GM19099 (cell line): ENCODE measurements around the gene RIN3.

Experiments
- POLR2A ChIP-seq: IDR thresholded peaks from 3 replicates; pipeline ENCODE4 v1.6.1; 2011; ENCODE audit warnings: low read depth; ENCODE audit not compliant: insufficient read length; ENCODE audit errors: extremely low read depth

RIN3 gene

DNA sequence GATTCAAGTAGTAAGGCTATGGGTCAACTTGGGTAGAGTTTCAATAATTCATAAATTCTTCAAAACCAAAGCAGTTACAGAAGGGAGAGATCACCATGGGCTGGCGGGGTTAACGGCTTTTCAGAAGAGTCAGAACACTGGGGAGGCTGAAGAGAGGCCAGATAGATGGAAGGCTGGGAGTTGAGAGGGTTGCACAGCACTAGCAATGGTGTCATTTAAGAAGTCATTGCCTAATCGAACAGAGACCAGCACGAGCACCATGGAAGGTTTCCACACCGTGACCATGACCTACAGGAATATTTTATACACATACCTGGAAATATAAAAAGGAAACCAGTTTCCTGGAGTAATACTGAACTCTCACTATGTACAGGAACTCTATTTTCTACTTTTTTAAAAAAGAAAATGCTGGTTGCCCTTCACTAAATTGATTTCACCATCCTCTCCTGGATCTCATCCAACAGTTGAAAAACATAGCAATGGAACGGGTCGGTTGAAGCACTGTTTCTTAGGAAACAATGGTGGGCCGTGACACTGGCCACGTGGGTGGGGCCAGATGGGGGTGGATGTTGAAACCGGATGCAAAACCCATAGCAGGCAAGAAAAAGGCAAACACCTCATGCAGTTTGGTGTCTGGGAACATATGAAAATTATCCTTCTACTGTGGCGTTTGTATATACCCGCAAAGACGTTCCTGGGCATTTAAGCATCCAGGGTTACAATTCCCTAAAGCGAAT lies 38.0 kb upstream of the RIN3 start:
- no peak for TF ChIP-seq POLR2A

DNA sequence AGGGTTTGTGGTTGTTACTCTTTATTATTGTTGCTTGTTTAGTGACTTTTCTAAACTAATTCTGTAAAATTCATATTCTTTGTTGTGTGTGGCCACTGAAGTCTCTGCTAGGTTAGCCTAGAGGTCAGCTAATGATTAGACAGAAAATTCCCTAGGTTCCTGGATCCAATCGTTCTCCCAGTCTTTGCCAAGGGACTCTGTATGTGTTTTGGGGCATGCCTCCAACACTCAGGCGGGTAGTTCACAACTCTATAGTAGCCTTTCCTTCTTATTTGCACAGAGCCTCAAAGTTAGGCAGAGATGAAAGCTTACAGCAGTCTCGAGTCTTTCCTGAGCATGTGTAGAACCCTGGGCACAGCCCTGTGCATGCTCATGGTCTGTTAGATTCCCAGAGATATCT lies 32.7 kb upstream of the RIN3 start:
- no peak for TF ChIP-seq POLR2A

DNA sequence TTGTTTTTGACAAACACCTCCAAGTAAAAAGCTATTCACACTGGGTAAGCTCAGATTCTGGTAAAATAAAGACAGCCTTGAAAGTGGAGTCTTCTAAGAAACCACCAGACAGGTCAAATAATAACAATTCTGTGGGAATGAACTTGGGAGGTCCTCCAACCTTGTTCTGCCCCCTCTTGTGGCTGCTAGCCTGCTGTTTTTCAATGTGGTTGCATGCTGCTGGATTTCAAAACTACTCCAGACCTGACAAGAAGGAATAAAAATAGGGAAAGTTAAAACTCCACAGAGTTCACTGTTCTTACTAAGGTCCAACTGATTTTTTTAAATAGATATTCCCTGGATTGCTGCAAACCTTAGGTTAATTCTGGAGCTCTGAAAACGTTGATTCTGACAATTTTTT lies 32.2 kb upstream of the RIN3 start:
- no peak for TF ChIP-seq POLR2A

DNA sequence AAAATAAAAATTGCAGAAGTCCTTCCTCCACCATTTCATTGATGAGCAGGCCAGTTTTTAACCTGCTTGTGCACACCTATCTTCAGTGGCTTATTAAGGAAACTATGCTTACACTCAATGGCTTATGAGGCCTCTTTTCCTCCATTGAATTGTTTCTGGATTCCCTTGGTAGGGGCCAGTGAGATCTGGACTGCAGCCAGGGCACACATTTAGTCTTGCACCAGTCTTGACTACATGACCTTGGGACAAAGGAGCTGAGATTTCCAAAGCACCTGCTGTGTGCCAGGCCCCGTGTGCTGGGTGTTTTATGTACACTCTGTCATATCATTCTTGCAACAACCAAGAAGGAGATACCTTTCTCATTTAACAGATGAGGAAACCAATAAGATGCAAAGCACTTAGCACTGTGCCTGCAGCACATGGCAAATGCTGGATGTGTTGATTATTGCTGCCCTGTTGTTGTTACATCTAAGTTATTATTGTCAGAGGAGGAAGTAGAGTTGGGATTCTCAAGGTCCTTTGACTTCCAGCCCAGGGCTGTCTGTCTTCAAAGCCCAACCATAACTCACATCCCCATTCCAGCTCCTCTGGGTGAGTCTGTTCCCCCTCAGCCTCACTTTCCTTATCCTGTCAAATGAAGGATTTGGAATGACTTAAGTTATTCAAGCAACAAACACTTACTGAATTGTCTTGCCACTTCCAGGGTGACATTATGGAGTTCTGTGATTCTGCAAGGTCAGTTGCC lies 31.6 kb upstream of the RIN3 start:
- no peak for TF ChIP-seq POLR2A

DNA sequence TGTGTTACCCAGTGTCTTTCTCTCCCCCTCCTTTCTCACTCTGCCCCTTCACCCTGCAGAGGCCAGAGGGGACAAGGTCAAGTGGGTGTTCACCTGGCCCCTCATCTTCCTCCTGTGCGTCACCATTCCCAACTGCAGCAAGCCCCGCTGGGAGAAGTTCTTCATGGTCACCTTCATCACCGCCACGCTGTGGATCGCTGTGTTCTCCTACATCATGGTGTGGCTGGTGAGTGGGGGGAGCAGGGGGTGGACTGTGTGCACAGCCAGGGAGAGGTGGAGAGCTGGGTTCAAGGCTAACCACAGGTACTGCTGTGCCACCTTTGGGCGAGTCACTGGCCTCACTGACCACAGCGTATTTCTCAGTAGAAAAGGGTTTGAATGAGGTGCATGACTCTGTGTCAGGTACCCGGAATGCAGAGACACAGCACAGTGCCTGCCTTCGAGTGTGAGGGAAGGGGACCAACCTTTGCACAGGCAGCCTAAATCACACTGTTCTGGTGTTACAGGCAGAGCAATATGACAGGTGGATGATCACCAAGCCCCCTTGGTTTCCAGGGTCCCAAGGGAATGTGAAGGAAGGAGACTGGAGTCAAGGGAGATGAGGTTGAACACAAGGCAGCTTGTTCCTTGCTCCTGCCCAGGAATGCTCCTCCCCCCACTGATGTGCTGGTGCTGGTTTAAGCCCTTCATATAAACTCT lies 30.8 kb upstream of the RIN3 start:
- TF ChIP-seq POLR2A: no peak

DNA sequence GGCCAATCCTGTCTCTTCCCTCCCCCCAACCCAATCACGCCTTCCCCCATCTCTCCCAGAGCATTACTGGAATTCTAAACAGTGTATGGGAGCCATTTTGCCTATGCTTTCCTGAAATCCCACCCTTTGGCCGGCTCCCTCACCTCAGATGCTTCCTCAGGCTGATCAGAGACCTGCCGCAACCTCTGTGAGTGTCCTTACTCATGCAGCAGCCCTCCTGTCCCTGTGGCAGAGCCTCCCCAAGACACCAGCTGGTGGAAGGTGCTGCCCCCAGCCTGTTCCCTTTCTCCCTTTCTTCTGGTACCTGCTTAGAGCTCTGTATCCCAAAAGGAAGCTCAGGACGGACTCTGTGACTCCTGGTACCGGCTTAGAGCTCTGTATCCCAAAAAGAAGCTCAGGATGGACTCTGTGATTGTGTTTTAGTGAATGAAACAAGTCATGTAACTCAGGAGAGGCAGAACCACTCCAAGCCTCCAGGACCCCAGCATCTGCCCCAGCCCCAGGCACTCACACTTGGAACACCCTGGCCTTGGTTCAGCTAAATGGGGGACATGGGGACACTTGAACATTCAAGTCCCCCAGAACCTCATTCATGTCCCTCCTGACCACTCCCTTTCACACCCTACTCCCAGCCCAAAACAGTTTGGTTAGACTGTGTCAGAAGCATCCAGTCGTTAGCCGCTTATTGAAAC lies 29.3 kb upstream of the RIN3 start:
- no peak for TF ChIP-seq POLR2A

DNA sequence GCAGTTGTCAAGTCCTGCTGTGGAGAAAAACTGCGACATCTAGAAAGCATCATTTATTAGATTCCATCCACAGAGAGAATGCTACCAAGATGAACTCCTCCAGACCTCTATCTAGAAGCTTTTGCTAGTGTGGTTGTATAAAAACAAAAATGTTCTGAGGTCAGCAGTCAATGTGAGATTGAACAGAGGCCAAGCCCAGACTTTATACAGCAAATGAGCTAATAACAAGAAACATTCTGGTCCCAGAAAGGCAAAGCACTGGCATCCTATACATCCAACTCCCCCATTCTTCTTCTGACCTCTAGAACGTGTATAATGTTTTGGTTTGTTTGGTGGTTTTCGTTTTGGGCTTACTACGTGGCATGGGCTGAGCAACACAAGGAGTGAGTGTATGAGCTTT lies 26.7 kb upstream of the RIN3 start:
- no peak for TF ChIP-seq POLR2A

DNA sequence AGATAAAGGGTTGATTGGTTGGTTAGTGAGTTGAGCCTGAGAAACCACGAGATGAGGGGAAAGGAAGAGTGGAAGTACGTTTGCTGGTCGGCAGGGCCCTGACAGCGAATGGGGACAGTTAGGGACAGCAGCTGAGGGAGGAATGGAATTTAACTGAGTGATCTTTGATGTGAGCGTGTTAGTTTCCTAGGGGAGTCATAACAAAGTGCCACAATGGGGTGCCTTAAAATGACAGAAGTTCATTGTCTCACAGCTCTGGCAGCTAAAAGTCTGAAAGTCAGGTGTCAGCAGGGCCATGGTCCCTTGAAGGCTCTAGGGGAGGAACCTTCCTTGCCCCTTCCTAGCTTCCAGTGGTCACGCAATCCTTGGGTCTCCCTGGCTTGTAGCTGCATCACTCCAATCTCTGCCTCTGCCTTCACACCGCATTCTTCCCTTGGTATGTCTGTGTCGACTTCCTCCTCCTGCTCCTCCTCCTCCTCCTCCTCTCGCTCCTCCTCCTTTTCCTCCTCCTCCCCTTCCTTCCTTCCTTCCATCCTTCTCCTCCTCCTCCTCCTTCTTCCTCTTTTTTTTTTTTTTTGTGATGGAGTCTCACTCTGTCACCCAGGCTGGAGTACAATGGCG lies 26.0 kb upstream of the RIN3 start:
- no peak for TF ChIP-seq POLR2A

DNA sequence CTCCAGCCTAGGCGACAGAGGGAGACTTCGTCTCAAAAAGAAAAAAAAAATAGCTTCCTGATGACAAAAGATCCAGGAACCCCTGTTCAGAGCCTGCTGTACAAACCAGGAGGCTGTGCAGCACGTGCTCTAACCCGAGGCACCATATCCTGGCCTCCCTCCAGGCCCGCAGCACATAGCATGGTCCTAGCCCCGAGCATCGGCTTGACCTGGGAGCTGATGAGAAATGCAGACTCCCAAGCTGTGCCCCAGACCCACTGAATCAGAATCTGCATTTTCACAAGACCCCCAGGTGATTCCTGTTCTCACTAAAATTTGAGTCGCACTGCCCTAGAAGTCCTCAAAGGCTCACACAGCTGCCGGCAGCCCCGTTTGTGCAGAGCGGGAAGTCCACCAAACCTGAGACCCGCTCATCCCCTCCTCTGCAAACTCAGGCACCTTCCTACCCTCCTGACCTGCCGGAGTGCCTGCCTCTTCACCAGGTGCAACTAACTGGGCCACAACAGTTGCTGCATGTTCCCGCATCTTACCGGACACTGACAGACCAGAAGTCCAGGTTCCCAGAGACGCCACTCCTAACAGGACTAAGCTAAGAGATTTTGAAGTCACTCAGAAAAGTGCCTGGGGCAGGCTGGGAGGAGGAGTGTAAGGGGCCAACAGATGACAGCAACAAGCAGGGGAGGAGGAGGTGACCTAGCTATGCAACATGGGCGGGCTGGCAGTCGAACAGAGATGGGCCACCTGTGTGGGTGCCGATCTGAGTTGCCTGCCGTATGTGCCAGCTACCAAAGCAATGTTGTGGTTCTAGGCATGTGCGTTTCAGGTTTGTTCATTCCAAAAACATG lies 24.0 kb upstream of the RIN3 start:
- no peak for TF ChIP-seq POLR2A

DNA sequence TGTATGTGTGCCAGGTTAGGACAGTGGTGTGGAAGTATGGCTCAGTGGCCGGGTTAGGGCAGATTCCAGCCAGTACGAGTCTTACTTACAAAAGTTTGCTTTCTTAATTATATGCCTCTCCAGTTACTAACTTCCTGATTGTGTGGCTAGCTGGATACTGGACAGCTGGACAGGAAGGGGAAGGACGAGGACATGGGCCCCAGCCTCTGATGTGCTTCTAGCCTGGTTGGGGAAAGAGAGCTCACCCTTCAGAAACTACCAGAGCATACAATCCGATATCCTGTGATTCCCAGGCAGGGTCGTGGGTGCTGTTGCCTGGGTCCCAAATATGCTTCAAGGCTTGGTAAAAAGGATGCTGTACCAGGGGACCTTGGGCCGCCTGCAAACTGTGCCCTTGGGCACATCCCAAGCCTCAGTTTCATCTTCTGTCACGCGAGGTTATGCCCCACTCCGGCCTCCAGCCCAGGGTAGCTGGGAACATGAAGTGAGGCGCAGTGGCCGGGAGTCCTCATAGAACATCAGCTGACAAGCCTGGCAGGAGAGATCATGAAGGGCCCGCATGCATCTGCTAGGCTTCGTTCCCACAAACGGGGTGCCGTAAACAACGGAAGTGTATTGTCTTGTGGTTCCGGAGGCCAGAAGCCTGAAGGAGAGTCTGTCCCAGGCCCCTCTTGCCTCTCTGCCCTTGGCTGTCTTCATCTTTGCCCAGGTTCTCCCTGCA lies 23.2 kb upstream of the RIN3 start:
- TF ChIP-seq POLR2A: no peak

DNA sequence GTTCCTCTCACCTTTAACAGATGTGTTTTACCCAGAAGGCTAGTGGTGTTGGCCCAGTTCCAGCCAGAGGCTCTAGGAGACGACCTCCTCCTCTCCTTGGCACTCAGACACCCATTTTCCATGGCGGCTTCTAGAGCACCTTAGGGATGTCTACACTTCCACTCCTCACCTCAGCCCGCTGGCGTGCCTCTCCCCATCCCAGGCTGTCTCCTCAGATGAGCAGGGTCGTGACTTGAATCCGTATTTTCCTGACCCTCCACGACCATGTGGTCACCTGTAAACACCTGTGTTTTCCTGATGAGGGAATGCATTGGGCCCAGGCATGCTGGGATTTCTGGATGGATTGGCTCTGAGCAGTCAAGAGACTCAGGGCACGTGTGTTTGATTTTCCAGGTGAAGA lies 21.8 kb upstream of the RIN3 start:
- TF ChIP-seq POLR2A: no peak

DNA sequence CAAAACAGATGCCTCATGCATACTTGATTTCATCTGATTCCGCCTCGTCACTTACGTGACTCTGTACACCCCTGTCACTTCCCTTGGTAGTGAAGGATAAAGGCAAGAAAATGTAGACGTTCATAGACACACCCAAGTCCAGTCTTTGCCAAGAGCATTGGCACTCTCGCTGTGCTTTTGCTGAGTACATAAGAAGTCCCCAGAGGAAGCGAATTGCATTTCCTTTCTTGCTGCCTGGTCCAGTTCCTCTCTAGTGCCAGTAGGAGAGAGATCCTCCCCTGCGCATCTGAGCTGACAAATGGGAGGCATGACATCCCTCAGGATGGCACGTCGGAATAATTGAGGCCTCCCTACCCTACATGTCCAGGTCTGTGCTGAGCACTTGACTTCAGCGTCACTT lies 21.3 kb upstream of the RIN3 start:
- no peak for TF ChIP-seq POLR2A

DNA sequence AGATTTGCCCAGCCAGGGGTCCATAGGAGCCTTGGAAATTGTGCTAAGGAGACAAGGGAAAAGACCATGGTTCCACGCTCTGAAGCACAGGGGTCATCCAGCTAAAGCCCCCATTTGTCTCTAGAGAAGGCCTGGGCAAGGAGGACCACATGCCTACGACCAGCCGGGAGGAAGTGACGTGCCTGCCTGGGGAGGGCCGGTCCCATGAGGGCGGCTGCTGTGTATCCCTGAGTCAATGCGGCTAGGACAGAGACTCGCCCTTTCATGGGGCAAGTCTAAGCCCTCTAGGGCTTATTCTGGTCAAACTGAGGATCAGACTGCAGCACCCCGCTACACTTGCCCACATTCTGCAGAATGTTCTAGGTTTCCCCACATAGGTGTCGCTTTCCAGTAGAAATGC lies 20.6 kb upstream of the RIN3 start:
- no peak for TF ChIP-seq POLR2A
